GM18870 (cell line): ENCODE results near the gene HOXD9.

ENCODE experiments used
- ATAC-seq: cut with Tn5 transposase; IDR thresholded peaks from one replicate; pipeline ENCODE4 v1.9.1; 2021; ENCODE audit warnings: moderate library complexity; ENCODE audit not compliant: unreplicated experiment

The HOXD9 gene

DNA sequence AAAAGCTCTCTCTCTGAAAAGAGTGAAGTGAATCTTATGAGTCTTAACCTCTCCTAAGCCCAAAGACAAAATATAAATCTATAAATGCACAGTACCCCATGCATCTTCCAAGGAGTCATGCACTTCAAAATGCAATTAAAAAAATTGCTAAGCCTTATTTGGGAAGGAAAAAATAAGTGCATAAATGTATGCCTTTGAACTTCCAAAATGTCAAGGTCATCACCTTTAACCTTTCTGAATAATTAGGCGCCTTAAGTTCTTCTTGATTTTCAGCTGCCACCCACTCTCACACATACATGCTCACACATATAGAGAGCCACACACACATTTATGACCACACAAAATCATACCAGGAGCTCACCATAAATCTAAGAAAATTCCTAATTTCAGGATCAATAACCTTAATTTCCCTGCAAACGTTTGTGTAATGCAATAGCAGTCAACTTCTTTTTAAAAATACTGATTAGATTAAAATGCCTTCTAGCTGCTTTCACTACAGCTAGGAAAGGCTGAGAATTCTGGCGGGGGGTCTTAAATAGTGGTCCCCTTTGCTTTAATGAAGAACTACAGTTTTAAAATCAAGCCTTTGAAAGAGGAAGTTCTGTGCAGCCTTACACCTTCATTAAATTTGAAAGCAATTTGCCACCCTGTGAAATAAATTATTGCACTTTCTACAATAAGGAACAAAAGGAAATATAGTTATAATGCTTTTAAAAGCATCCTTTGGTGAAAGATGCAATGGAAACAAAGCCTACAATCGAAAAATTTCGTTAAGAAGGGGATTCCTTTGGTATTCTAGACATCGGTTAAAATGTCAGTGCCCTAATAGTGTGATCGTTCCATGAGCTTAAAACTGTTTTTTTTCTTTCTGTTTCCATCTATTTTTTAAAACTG lies 11.9 kb upstream of the HOXD9 start:
- no peak for ATAC-seq

DNA sequence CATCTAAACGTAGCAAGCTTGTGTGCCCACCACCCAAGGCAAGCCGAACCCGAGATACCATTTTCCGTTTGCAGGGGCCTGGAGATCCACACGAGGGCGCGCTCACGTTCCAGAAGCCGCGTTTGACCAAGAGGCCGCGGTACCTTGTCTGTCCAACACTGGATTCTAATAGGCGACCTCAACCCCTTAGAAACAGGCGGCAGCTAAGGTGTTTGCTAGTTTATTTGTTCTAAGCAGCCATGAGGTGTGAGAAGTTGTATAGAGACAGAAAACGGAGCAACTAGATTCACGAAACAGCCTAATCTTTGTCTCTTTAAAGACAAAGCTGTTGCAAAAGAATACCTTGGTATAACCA lies 11.2 kb upstream of the HOXD9 start:
- ATAC-seq = no peak

DNA sequence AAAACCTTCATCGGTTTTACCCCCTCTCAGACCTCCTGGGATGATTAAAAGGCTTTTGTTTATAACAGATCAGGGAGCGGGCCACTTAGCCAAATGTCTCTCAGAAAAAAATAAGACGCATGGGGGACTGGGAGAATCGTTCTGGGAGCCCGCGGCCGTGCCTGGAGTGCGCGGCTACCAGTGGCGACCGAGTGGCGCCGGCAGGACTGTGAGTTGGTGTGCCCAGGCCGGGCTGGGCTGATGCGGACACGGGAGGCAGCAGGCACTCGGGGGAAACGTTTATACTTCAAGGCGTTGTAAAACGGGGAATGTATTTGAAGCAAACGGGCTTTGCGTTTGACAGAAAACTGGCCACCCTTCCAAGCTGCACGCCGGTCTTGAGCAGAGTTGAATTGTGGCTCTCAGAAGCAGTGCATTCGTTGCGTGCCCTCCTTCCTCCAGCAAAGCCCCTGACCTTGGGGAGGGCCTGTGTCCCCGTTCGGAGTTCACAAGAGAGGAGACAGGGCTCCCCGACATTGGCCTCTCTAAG lies 10.6 kb upstream of the HOXD9 start:
- no peak for ATAC-seq

DNA sequence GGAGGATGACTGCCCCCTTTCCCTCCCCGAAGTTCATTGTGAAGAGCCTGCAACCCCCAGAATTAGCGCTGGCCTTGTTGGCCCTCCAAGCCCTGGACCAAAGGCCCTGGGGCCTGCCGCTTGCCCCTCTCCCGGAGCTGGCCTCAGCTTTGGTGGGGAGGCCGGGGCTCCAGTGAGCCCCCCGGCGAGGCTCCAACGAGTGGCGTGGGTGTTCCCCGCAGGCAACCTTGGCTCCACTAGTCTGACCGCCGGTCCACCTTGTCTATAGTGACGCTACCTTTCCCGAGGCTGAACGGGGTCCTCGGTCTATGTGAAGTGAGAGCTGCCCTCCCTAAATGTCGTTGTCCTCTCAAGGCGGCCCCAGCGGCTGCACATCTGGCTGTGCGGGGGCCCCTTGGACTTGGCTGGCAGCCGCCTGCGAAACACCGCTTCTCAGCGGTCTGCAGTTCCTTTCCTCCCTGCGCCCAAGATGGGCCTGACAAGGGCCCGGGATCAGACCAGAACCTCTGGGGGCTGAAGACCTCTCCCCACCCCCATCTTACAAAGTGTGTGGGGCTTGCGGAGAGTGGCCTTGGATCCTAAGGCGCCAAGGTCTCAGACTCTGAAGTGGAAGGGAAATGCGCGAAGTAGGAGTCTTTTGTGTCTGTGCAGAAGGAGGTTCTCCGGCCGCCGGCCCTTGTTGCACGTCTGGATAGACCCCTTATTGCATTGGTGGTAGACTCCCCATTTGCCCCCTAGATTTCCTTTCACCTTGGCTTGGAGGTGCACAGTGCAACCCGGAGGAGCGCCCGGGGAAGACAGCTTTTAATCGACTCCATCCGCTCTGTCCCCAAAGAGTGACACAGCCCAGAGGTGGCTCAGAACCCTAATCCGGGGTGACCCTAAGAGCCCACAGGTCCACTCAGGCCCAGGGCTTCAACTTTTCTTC lies 9.9 kb upstream of the HOXD9 start:
- ATAC-seq = no peak

DNA sequence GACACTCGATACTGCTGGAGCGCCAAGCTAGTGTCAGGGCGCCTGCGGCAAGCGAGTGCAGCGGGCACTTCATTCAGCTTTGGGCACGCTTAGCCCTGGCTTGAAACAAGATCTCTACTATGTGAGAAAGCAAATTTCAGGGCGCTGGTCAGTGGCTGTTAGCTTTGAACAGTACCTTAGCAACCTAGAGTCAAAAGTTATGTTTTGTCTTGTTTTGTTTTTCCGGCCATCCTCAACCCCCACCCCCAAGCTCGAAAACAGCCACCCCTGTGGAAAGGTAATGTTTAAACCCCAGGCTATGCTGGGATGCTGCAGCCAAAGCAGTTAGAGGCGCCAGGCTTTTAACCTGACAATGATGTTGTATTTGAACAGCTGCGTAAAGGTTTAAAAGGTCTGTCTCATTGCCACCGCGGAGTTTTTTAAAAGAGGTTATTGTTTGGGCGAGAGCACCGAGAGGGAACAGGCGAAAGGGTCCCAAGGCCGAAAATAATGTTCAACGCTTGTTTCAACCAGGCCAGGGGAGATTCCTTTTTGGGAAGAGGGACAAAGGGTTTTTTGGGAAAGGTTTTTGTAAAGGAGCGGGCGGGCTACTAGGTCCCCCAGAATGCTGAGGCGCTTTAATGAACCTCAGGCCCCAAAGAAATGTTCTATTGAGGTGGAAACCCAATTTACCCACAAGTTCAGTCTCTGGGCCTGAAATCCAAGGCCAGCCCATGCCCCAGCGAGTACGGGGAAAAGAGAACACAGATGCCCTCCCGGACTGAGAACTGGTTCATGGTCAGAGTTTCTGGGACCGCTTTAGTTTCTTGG lies 8.2 kb upstream of the HOXD9 start:
- ATAC-seq = no peak

DNA sequence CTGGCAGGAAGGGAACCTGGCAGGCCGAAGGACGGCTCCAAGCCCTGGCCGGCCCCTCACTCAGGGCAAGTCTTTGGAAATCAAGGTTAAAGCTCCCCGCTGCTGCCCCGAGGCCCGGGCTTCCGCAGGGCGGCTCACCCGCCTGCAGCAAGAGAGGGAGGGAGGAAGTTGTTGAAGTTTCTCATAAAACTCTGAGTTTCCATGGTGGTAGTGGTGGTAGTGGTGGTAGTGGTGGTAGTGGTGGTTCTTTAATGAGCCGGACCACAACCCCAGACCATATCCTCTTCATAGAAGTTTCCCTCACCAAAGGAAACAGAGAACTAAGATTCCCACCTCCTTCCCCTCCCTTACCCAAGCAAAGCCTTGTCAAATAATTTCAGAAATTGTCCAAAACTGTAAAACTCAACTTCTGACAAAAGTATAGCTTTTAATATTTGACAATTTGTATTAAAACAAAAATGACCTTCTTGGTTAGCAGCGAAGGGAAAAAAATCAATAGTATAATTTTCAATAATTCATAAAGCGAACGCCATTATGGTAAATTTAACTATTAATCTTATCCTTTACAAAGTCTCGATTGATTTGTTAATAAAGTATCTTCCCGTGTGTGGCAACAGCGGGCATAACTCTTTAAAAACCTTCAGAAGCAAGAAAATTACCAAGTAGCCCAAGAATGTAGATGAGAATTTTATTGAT lies 7.4 kb upstream of the HOXD9 start:
- no peak for ATAC-seq

DNA sequence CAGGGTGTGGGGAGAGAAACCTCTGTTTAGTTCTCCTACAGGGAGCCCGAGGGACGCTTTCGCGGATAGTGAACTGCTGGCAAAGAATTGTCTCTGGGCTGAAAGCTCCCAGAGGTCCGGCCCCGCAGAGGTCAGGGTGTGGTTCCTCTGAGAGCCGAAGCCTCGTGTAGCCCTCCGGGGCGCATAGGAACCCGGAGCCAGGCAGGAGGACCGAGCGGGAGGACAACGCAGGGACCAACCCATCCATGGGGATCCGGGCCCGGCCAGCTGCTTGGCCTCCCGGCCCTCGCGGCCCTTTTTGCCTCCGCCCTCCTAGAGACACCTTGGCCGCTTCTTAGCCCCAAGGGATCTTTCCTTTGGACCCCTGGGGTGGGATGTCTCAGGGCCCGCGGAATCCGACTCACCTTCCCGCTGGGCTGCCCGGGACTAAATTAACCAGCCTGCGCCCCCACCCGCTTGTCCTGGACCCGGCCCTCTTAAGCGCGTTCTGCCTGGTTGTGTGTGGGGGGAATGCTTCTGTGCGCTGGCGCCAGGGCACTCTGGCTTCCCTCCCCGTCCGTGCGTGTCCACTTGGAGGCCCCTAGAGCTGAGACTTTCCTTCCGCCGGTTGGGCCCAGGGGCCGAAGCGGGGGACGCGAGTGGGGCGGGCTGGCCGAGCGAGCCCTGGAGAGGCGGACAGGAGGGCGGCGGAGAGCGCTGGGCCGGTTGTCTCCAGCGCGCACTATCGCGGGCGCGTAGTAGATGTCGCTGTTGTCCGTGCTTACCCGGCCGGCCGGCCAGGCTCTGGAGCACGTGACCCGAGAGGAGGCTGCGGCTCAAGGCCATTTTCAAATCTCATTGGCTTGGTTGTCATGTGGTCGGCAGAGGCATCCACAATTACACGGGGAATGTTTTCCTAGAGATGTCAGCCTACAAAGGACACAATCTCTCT lies 6.4 kb upstream of the HOXD9 start, which contains the start of gene HOXD10:
Gene HOXD10 (plus strand): TSS at position 896 of the 931 bp plus-strand sequence. CDS start 56 bp downstream, outside the sequence.
- no peak for ATAC-seq

DNA sequence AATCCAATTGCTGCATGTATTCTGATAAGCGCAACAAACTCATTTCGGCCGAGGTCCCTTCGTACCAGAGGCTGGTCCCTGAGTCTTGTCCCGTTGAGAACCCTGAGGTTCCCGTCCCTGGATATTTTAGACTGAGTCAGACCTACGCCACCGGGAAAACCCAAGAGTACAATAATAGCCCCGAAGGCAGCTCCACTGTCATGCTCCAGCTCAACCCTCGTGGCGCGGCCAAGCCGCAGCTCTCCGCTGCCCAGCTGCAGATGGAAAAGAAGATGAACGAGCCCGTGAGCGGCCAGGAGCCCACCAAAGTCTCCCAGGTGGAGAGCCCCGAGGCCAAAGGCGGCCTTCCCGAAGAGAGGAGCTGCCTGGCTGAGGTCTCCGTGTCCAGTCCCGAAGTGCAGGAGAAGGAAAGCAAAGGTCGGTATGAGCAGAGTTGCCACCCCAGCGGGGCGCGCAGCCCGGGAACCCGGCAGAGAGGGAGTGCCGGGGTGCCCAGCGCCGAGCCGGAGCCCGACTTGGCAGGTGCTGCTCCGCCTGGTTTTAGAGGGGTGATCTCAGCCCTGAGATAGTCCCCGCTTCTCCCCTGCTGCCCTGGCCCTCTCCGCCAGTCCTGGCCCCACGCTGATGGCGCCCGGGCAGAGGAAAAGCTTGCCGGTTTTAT lies 5.2 kb upstream of the HOXD9 start:
- no peak for ATAC-seq

DNA sequence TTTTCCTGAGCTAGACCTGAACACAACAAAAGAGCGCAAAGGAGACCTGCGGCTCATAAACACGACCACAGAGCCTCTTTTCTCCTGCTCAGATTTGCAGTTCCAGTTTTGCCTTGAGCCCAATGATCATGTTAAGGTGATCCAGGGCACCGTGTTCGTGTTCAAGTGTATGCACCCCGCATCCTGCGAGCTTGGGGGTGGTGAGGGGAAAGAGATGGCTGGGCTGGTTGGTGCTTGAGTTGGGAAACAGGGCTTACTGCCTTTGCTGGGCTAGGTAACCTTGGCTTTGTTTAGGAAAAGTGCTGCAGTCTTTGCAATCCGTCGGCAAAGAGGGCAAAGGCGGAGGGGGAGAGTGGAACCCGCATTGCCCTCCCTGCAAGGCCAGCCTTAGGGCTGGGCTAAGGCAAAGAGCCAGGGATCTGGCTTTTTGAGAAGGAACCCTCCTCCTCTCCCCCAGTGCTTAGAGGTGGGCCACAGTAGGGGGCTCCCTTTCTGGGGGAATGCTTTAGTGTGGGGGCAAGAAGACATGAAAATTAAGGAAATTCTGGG lies 4.6 kb upstream of the HOXD9 start:
- ATAC-seq = no peak

DNA sequence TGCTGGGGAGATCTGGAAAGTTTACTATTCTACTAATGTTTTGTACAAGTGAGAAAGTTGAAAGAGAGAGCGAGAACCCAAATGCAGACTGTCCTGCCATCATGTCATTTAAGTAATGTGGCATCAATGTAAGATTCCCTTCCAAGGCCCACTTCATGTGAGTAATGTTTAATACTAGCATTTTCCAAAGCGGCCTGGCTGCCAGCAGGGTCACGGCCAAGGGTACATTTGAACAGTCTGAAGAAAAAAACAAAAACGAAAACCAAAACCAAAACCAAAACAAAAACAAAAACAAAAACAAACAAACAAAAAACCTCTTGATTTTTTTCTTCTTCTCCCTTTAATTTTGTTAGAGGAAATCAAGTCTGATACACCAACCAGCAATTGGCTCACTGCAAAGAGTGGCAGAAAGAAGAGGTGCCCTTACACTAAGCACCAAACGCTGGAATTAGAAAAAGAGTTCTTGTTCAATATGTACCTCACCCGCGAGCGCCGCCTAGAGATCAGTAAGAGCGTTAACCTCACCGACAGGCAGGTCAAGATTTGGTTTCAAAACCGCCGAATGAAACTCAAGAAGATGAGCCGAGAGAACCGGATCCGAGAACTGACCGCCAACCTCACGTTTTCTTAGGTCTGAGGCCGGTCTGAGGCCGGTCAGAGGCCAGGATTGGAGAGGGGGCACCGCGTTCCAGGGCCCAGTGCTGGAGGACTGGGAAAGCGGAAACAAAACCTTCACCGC lies 3.7 kb upstream of the HOXD9 start:
- no peak for ATAC-seq

DNA sequence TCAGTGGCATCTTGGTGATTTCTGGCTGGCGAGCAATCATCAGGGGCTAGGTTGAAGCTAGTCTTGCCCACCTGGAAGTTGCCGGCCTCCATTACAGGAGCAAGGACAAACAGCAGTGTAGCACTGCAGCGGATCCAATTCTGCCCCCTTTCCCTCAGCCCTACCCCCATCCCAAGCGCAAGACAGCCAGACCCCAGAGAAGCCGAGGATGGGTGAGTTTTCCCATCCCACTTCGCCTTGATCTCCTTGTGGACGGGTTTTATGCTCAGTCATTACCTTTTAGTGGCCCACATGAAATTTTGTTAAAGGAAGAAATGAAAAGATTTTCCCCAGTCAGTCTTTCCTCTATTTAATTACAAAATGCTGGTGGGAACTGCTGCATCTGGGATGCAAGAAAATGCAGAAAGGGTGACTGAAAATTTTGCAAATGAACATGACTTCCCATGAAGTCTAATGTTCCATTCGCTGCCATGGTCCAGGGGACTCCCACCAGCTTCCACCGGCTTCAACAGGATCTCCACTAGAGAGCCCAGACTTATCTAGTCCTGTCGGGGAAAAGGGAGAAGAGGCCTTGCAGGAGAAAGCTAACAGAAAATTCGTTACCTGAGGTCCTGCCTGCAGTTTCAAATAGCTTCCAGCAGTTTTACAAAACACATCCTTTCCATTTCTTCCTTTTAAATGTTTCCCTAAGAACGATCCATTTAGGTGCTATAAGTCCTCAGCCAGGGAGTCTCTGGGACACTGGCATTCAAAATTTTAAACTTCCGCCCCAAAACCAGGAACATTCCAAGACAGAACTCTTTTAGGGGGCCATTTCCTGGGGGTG lies 1.9 kb upstream of the HOXD9 start:
- ATAC-seq = no peak

DNA sequence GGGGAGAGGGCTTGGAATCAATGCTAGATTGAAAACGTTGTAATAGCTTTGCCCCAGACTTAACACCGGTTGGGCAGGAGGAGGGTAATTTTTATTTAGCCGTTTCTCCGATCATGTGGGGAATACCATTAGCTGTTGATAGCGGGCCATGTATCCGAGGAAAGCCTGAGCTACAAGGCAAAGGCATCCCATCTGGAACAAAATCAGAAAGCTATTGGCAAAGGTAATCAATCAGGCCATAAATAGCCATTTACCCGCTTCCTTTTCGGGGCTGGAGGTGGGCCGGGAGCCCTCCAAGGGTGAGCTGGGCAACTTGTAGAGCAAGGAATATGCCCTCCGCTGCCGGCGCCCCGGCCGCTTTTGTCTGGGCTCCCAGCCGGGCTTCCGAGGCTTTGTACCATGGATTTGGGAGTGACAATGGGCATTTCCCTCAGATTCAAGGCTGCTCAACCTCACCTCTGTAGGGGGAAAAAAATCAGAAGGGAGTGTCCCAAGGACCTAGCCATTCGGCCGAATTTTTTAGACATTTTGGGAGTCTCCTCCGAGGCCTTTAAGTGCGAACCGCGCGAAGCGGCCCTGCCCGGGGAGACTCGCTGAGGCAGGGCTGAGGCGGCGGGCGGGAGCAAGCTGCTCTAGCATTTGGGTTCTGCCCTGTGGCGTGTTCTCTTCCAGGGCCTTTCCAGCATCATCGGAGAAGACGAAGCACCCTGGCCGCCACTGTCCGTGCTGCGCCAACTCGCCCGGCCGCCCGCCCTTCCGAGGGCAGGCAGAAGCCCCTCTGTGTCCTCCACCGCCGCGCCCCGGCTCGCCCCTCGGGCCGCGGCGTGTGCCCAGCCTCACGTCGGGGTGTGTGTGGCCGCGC lies 1.1 kb upstream of the HOXD9 start:
- ATAC-seq = no peak

DNA sequence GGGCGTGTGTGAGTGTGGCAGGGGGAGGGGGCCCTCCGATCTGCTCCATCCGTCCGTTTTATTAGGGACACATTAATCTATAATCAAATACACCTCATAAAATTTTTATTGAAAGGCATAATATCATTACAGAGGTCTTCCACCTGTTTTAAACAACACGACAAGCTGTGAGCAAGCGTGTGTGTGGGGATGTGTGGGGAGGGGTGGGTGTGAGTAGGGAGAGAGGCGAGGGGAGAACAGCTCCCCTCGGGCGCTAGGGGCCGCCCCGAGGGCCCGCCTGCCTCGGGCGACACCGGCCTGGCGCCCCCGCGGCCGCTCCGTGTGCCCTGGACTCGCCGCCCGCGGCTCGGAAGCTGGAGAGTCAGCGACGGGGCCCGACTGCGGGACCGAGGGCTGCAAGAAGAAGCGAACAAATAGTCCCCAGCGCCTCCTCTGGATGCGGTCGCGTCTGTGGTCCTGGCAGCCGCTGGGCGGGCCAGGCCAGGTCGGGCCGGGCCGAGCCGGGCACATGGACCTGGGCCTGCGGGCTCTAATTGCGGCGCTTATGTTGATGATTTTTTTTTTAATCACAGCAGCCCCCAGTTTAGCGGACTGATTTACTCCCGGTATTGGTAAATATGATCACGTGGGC lies 352 bp upstream of the HOXD9 start:
- no peak for ATAC-seq

DNA sequence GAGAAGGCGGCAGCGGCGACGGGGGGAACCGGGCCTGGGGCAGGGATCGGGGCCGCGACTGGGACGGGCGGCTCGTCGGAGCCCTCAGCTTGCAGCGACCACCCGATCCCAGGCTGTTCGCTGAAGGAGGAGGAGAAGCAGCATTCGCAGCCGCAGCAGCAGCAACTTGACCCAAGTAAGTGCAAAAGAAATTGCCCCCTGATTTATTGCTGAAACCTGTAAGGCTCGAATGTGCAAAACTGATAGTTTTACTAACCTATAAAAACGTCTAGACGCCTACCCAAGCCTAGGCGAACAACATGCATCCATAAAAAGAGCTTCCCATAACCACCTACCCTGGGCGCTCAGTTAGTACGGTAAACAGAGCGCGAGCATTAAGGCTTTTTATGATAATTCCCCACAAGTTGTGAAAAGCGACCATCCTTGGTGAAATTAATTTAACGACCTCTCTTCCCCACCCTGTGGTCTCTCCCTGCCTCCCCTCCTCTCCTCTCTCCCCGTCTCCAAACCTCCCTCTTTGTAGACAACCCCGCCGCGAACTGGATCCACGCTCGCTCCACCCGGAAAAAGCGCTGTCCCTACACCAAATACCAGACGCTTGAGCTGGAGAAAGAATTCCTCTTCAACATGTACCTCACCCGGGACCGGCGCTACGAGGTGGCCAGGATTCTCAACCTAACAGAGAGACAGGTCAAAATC lies 1.0 kb downstream of the HOXD9 start:
- no peak for ATAC-seq
